Small intestine (tissue), 7 donors: Measurements from ENCODE around the gene PPP1R15A. TPM values are rescaled to one million over a fixed set of nuclear protein-coding genes. Genes with fewer than 3 reads are reported as not detected.
A peak's percentile ranks its signal among the peaks of the same experiment; 100 is the strongest.
"Not testable (repeated sequence)": the region's sequence is repeated elsewhere in the genome, so short reads cannot be mapped to it uniquely, and the experiment has no call there.

Source experiments
- DNase-seq, 2 donors: peaks; one replicate each; pipeline versions ENCODE4 v3.0.0 to v3.0.0-alpha.2; 2013
- FAIRE-seq: peaks from 2 replicates; lab custom pipeline; 2012; peaks lifted over from hg19 to GRCh38; lab: Jason Lieb, UNC
- H3K27ac ChIP-seq, 3 donors: one replicate each; pipeline ENCODE4 v1.5.1; 2013; ENCODE audit warnings: low read length in 2 of 3, mild to moderate bottlenecking in 2 of 3, control low read depth in 1 of 3, inconsistent platforms in 1 of 3, low read depth in 1 of 3, moderate library complexity in 1 of 3
- H3K27me3 ChIP-seq, 3 donors: one replicate each; pipeline ENCODE4 v1.6.1; 2013; ENCODE audit warnings: low read length in 3 of 3, inconsistent platforms in 1 of 3; ENCODE audit not compliant: control insufficient read depth in 3 of 3, insufficient read depth in 3 of 3
- H3K36me3 ChIP-seq, 3 donors: one replicate each; pipeline ENCODE4 v1.6.1; 2013; ENCODE audit warnings: low read length in 3 of 3, inconsistent platforms in 1 of 3, low read depth in 1 of 3, mild to moderate bottlenecking in 1 of 3, moderate library complexity in 1 of 3; ENCODE audit not compliant: control insufficient read depth in 3 of 3, insufficient read depth in 2 of 3
- H3K4me1 ChIP-seq, 3 donors: one replicate each; pipeline ENCODE4 v1.6.1; 2013; ENCODE audit warnings: low read length in 2 of 3, inconsistent platforms in 1 of 3, low read depth in 1 of 3, mild to moderate bottlenecking in 1 of 3, moderate library complexity in 1 of 3; ENCODE audit not compliant: control insufficient read depth in 3 of 3, insufficient read depth in 2 of 3
- H3K4me3 ChIP-seq, 3 donors: one replicate each; pipeline ENCODE4 v1.5.1; 2013; ENCODE audit warnings: low read length in 3 of 3, control low read depth in 1 of 3, inconsistent platforms in 1 of 3, low read depth in 1 of 3, mild to moderate bottlenecking in 1 of 3, moderate library complexity in 1 of 3
- H3K9me3 ChIP-seq, 2 donors: one replicate each; pipeline ENCODE4 v1.6.1; 2013; ENCODE audit warnings: low read depth in 1 of 2, low read length in 1 of 2; ENCODE audit not compliant: control insufficient read depth in 2 of 2, insufficient read depth in 1 of 2
- WGBS, 3 donors: extraction: QIAGEN DNeasy Blood & Tissue Kit; methylation state at CpG; one replicate each; pipeline ENCODE4 v1.1.7; 2013; 5-methylcytosine and 5-hydroxymethylcytosine counted together
- polyA plus RNA-seq, 4 donors: library from polyadenylated mRNA; stranded (reverse) in 3 of 4; unstranded in 1 of 4; fragments of 200-250 nt in 3 of 4; fragments of 120-200 nt in 1 of 4; gene quantifications; one replicate each; pipeline versions ENCODE4 v1.2.1 to v1.2.3, GENCODE V29; 2013
- donor health status: healthy with polysubstance abuse.
- donor health status: control.
- donor health status: control.
- donor health status: Bipolar disorder and iron deficiency.
- donor health status: healthy.

PPP1R15A gene
- polyA plus RNA-seq, 4 donors: 52.8 to 73.0 (median 60.6) TPM

GRCh38 chr19:48905664-48906063 lies 33.4 kb downstream of the PPP1R15A start:
- no peak overlapping the region for H3K27ac ChIP-seq
- no peak for DNase-seq
- FAIRE-seq: no peak
- peaks cover 0 to 6% of the 10 kb centered on the region in 2 donors for H3K9me3 ChIP-seq
- H3K27me3 ChIP-seq: no peaks in the 10 kb centered on the region
- H3K36me3 ChIP-seq: peaks cover 14 to 84% (median 17%) of the 10 kb centered on the region in 3 donors
- peaks cover 0 to 24% (median 3%) of the 10 kb centered on the region in 3 donors for H3K4me1 ChIP-seq
- WGBS, 3 donors: 91 to 96% (median 92%) methylated on average over 14 of the region's 14 CpGs
- H3K4me3 ChIP-seq: no peak overlapping the region

- peaks cover 19 to 90% (median 22%) of the 10 kb centered on the region in 3 donors for H3K36me3 ChIP-seq
These were observed 34.1 kb downstream of the PPP1R15A start for GRCh38 chr19:48906324-48906723.

GRCh38 chr19:48907671-48908070 lies 35.5 kb downstream of the PPP1R15A start:
- Histone ChIP-seq H3K4me1 (peaks cover 0 to 18% (median 0%) of the 10 kb centered on the region in 3 donors), H3K27ac (peak overlapping the region; percentile 73 to 86 (median 76)), H3K36me3 (peaks cover 22 to 91% (median 22%) of the 10 kb centered on the region in 3 donors), H3K27me3 (no peaks in the 10 kb centered on the region), H3K9me3 (peaks cover 0 to 6% of the 10 kb centered on the region in 2 donors), H3K4me3 (no peak overlapping the region)
- FAIRE-seq (no peak), DNase-seq (peak; percentile 94 to 96)
- WGBS, 3 donors: 22 to 60% (median 29%) methylated on average over 14 of the region's 14 CpGs

More at GRCh38 chr19:48906324-48906723, 34.1 kb downstream of the PPP1R15A start:
- WGBS, 3 donors: 96% methylated on average over 10 of the region's 10 CpGs
- no peaks in the 10 kb centered on the region for H3K27me3 ChIP-seq
- H3K27ac ChIP-seq: peak overlapping the region in 2 of 3 donors; percentile 22 to 72
- H3K4me3 ChIP-seq: no peak overlapping the region
- no peak for FAIRE-seq
- peaks cover 0 to 6% of the 10 kb centered on the region in 2 donors for H3K9me3 ChIP-seq
- peaks cover 0 to 24% (median 3%) of the 10 kb centered on the region in 3 donors for H3K4me1 ChIP-seq
- DNase-seq: no peak

GRCh38 chr19:48909424-48910077 lies 37.3 kb downstream of the PPP1R15A start:
- WGBS, 3 donors: 90 to 97% (median 95%) methylated on average over 11 of the region's 11 CpGs

GRCh38 chr19:48910803-48911202 lies 38.6 kb downstream of the PPP1R15A start:
- peaks cover 19 to 98% (median 24%) of the 10 kb centered on the region in 3 donors for H3K36me3 ChIP-seq
- DNase-seq (no peak), FAIRE-seq (no peak)
- H3K4me1 ChIP-seq: peaks cover 0 to 17% (median 0%) of the 10 kb centered on the region in 3 donors
- H3K27me3 ChIP-seq: no peaks in the 10 kb centered on the region
- peaks cover 0 to 6% of the 10 kb centered on the region in 2 donors for H3K9me3 ChIP-seq
- H3K27ac ChIP-seq: no peak overlapping the region
- no peak overlapping the region for H3K4me3 ChIP-seq
- WGBS, 3 donors: 89 to 97% (median 92%) methylated on average over 2 of the region's 2 CpGs

More at GRCh38 chr19:48909424-48910077, 37.3 kb downstream of the PPP1R15A start:
- peaks cover 0 to 17% (median 0%) of the 10 kb centered on the region in 3 donors for H3K4me1 ChIP-seq
- not testable (repeated sequence) for FAIRE-seq, H3K4me3 ChIP-seq, DNase-seq, H3K27me3 ChIP-seq, H3K9me3 ChIP-seq
- H3K36me3 ChIP-seq: peaks cover 22 to 98% (median 27%) of the 10 kb centered on the region in 3 donors
- H3K27ac ChIP-seq: peak overlapping the region in 2 of 3 donors; percentile 2 to 86

GRCh38 chr19:48913114-48913889 lies 41.1 kb downstream of the PPP1R15A start:
- Histone ChIP-seq H3K9me3 (no peaks in the 10 kb centered on the region), H3K27ac (no peak overlapping the region), H3K4me3 (no peak overlapping the region), H3K4me1 (peaks cover 0 to 5% (median 0%) of the 10 kb centered on the region in 3 donors), H3K27me3 (no peaks in the 10 kb centered on the region), H3K36me3 (peaks cover 22 to 98% (median 26%) of the 10 kb centered on the region in 3 donors)
- FAIRE-seq (no peak), DNase-seq (no peak)
- WGBS, 3 donors: 92 to 94% (median 93%) methylated on average over 9 of the region's 9 CpGs

- no peak for DNase-seq
- FAIRE-seq: no peak
- Histone ChIP-seq H3K27ac (no peak overlapping the region), H3K9me3 (no peaks in the 10 kb centered on the region), H3K4me1 (no peaks in the 10 kb centered on the region), H3K4me3 (no peak overlapping the region), H3K27me3 (no peaks in the 10 kb centered on the region), H3K36me3 (peaks cover 24 to 98% (median 33%) of the 10 kb centered on the region in 3 donors)
- 94 to 97% (median 95%) methylated on average over 8 of the region's 8 CpGs for WGBS, 3 donors
These were observed 42.0 kb downstream of the PPP1R15A start for GRCh38 chr19:48914181-48914580.

- FAIRE-seq: no peak
- Histone ChIP-seq H3K4me1 (no peaks in the 10 kb centered on the region), H3K9me3 (no peaks in the 10 kb centered on the region), H3K4me3 (no peak overlapping the region), H3K36me3 (peaks cover 19 to 96% (median 27%) of the 10 kb centered on the region in 3 donors), H3K27me3 (no peaks in the 10 kb centered on the region), H3K27ac (no peak overlapping the region)
- no peak for DNase-seq
- 87 to 92% (median 88%) methylated on average over 8 of the region's 8 CpGs for WGBS, 3 donors
These were observed 43.5 kb downstream of the PPP1R15A start for GRCh38 chr19:48915757-48916156.
